ENCODE data around the gene GPR27.

GPR27 gene

DNA sequence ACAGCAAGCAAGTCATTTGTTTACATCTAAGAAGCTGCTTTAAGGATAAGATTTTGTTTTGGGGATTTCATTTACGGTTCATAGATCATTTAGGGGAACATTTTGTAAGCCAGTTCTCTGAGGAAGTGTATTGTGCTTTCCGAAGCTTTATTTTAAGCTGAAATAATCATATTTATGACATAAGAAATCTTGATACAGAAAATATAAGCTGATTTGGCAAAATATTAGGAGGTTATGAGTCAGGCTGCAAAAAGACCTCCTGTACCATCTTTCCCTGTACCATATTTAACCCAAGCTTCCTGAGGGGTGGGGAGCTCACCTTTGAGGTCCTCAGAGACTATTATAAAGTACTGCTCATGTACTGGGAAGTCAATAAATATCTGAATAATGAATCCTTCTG, 20.3 kb upstream of the GPR27 start:
- no peak for DNase-seq

GRCh38 chr3:71734881-71735280, 18.8 kb upstream of the GPR27 start:
- DNase-seq = no peak

DNA sequence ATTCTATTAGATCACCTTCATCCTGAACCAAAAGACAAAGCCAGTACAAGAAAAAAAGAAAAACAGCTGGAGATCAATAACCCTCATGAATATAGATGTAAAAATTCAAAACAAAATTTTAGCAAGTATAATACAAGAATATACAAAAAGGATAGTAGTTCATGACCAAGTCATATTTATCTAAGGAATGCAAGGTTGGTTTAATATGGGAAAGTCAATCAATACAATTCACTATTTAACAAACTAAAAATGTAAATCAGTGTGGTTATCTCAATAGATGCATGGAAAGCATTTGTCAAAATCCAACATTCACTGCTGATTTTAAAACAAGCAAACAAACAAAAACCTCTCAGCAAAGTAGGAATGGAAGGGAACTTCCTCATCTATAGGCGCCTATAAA, 11.0 kb upstream of the GPR27 start:
- no peak for DNase-seq

- DNase-seq = no peak
Observed at GRCh38 chr3:71744738-71745137, 8.9 kb upstream of the GPR27 start.

- no peak for DNase-seq
Observed at GRCh38 chr3:71751602-71752001, 2.1 kb upstream of the GPR27 start.

DNA sequence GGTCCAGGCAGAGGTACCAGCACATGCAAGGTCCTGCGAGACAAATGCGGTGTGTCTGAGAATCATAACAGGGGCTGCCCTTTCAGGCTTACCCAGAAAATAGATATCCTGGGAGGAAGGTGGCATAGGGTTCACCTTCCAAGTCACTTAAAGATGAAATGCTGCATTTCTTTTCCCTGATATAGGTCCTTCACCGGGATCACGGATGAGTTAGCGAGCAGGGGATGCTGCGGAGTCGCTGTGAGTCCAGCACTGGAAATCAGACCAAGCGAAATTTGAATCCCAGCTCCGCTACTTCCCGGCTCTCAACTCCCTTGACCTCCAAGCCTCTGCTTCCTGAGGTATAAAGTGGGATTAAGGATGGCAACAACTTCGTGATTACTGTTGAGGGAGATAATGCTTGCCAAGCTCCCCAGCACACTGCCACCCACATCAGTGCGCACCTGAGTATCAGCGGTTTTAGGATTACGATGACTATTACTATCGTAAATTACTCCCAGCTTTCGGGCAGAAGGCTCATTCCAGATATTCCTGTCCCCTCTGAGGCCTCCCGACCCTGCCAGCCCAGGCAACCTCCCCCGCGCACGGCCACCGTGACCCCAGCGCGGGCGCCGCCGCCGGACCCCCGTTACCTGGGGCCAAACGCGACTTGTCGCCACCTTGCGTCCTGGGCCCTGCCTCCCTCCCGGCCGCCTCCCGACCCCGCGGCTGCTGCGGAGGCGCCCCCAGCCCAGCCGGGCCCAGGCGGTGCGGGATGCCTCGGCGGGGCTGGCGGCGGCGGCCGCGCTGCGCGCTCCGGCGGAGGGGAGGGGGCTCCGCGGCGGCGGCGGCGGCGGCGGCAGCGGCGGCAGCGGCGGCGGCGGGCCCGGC, 589 bp upstream of the GPR27 start:
- no peak for DNase-seq

- DNase-seq = no peak
Observed at GRCh38 chr3:71754610-71755253, 1.1 kb downstream of the GPR27 start.

DNA sequence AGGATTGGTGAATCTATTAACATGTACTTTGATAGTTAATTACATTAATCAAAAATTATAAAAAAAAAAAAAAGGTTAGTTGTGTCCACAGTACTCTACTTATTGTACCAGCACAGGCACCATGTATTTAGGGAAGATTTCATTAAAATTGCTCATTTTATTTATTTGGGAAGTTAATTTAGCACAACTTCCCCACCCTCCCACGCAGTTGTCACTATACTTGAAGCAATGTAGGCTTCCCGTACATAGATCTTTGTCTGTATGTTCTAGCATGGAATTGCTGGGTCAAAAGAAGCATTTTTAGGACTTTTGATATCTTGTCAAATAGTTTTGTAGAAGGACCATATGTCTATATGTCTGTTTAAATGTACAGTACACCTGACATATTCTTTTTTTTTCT, 4.4 kb downstream of the GPR27 start:
- DNase-seq = no peak

DNA sequence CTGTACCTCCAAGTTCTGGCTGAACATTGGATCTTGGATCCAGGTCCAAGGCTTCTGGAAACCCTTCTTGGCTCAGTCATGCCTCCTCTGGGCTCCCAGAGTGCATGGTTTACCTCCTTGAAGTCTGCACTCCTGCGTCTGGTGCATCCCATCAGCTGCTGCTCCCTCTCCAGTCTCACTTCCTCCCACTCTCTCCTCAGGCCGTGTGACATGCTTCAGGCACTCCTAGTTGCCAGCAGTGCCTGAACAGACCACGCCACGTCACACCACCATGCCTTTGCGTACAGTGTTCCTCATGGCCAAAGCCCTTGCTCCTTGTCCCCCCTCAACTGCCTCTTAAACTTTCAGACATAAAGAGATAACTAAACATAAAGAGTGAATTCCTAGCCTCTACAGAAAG, 5.7 kb downstream of the GPR27 start:
- DNase-seq = no peak

DNA sequence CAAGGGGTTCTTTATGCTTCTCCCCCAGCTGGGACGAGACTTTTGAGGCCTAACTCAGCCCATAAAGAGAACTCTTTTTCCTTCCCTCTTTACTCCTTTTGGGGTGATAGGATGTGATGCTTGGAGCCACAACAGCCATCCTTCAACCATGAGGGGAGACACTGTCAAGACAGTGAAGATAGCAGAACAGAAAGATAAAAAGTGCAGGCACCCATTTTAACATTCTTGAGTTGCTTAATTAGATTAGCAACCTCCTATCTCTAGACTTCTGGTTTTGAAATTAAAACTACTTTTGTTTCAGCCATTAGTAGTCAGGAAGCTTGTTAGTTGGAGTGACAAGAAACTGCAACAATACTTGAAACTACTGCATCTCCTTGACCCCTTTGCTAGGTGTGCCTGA, 6.5 kb downstream of the GPR27 start:
- DNase-seq = no peak

DNA sequence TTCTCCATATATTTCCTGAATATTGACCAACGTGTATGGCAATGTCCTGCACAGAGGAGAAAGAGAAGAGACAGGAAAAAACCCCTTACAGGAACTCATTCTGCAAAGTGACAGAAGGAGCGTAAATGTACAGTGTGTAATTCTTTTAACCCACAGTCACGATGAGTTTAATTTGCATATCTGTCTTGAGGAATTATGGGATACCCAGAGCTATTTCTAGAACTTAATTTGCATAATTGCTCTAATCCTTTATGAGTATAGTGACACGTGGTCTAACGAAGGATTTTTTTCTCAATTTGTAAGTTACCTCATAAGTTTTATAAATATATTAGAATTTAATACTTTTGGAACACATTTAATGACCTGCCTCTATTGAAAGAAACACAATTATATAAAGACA, 9.8 kb downstream of the GPR27 start:
- DNase-seq = no peak

DNA sequence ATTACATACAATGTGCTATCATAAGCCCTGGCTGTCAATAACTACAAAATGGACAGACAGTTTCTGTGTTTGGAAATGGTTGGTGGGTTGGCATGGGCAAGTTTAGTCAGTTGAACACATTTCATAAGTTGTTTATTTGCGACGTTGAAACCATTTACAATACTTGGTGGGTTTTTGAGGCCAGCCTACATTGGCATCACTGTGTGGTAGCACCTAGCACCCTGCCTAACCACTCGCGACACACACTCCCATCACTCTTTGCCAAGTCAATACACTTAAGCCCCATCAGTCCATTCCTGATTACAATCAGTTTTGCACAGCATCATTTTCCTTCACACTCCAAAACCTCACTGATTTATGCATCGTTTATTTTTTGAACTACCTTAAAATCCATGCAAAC, 17.5 kb downstream of the GPR27 start:
- DNase-seq = no peak

DNA sequence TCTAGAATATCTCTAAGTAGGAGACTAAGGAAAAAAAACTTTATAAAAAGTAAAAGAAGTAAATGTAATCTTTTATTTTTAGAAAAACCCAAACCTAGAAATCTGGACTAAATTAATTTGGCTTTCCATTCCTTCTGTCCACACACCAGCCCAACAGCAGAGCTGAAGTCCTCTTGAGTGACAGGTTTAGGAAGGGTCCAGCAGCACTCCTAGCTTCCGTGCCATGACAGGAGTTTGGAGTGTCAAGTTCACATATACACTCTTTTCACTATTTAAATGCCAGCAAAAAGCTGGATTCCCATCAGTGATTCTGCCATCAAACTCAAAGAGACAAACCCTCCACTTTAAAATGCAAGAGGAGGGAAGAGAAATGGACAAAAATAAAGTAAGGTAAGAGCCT, 18.2 kb downstream of the GPR27 start:
- DNase-seq = no peak

GRCh38 chr3:71776538-71776937, 22.9 kb downstream of the GPR27 start:
- DNase-seq = no peak

GRCh38 chr3:71778353-71778752, 24.7 kb downstream of the GPR27 start:
- no peak for DNase-seq

- no peak for DNase-seq
Observed at GRCh38 chr3:71779674-71780377, 26.2 kb downstream of the GPR27 start.

DNA sequence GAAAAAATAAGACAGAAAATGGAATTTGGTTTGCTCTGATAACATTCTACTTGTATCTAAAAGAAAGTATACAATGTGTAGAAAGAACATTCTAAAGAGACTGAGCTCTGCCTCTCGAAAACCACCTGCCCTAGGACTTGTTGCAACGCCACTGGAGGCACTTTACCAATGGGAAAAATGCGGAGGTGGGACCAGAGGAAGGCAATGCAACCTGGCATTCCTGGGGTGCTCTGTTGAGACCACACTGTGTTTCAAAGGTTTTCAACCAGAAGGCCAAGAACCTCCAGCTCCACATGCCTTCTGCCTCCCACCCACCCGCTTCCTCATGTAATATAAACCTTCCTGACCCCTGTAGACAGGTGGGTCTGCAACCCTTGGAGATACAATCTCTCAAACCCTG, 26.8 kb downstream of the GPR27 start:
- no peak for DNase-seq

GRCh38 chr3:71783152-71783551, 29.5 kb downstream of the GPR27 start:
- no peak for DNase-seq

GRCh38 chr3:71784201-71784913, 30.7 kb downstream of the GPR27 start:
- DNase-seq = no peak

DNA sequence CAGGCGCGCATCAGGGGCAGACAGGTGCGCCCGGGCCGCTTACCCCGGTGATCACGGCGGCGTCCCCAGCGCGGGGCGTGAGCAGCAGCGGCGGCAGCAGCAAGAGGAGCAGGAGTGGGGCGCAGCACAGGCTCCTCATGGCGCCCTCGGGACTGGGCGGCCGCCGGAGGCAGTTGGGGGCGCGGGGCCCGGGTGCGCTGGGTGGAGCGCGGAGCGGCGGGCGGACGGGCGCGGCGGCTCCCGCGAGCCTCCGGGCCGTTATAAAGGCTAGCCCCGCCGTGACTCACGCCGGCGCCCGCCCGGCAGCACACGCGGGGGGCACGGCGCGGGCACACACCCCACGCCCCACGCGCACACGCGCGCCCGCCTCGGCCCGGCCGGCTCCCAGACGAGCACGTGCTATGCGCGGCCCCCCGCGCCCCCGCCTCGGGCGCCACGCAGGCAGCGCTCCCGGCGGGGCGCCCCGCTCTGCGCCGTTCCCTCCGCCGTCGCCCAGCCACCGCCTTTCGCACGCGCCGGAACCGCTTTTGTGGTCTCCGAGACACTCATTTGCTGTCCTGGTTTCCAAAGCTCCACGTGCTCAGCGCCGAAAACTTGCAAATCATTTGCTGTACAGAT, 31.4 kb downstream of the GPR27 start, which contains the start of gene PROK2:
TSS of gene PROK2 (minus strand) at position 235 of the 618 bp plus-strand sequence. CDS start at position 139, 96 bp downstream.
- no peak for DNase-seq

- DNase-seq = no peak
Observed at GRCh38 chr3:71785532-71786216, 32.0 kb downstream of the GPR27 start.

- DNase-seq = no peak
Observed at GRCh38 chr3:71786217-71786549, 32.5 kb downstream of the GPR27 start.
